ENCODE results near the gene BCKDK.

Gene BCKDK

DNA sequence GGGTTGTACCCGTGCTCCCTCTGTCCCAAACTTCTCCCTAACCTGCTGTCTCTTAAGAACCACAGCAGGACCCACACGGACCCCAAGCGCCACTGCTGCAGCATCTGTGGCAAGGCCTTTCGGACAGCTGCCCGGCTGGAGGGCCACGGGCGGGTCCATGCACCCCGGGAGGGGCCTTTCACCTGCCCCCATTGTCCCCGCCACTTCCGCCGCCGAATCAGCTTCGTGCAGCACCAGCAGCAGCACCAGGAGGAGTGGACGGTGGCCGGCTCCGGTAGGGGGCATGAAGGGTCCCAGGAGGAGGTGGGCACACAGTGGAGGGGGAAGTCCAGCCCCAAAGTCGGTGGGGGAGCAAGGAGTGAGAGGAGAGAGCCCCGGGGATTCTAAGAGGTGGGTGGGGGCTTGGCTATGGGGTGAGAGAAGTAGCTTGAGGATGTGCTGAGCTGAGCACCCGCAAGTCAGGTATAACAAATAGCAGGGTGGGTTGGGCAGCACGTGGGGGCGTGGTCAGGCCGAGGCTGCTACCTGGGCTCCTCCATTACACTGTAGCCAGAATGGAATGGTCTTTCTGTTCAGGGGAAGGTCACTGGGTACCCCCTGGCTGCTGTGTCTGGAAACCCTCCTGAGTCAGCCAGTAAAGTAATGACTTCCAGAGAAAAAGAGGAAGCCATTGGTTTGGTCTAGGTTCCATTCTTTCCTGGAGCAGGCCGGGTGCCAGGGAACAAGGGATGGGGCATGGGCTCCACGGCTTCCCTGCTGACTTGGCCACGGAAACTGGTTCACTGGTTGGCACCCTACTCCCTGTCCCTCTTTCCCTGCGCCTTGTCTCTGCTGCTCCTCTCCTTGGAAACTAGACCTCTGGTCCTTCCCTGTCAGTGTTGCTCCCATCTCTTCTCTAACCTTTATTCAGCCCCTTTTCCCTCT is 26.5 kb upstream of the BCKDK start:
- peaks cover 62% of the 10 kb centered on the region for H3K36me3 ChIP-seq (ENCODE audit: insufficient read depth, low read length)
- H3K27me3 ChIP-seq (ENCODE audit: control insufficient read depth, insufficient read depth, low read length) = no peaks in the 10 kb centered on the region
- no peak overlapping the region for H3K4me2 ChIP-seq (ENCODE audit: low read length)
- H3K9me3 ChIP-seq (replicated peaks; ENCODE audit: low read length) = no peaks in the 10 kb centered on the region
- no peak overlapping the region for H3K9ac ChIP-seq (ENCODE audit: low read depth, low read length)
- no peak overlapping the region for H3K4me3 ChIP-seq (ENCODE audit: low read length)
- H3K4me1 ChIP-seq (ENCODE audit: control insufficient read depth, insufficient read depth, low read length) = peaks cover 17% of the 10 kb centered on the region

DNA sequence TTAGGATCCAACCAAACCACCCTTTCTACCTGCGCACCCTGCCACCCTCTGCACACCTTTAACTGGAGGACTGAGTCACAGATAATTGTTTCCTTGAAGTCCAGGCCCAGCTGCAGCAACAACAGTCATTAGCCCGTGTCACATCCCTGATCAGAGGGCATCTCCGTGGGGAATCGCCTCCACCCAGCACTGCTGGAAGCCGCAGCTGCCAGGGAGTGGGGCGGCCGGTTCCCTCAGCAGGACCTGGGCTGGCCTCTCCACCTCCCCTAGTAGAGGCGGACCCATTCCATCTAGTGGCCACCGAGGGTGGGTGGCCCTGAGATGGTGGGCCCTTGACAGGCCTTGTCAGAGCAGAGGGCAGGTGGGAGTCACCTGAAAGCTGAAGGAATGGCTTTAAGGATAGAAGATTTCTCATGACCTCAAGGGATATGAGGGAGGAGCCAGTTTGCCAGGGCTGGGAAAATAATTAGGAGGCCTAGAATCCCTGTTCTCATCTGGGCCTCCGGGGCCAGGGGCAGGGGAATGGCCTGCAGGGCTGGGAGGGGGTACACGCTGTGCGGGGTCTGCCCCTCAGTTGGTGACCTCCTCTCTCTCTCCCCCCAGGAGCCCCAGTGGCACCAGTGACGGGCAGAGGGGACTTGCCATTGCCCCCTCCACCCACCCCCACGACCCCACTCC is 25.7 kb upstream of the BCKDK start:
- no peak overlapping the region for H3K4me2 ChIP-seq (ENCODE audit: low read length)
- H3K4me3 ChIP-seq (ENCODE audit: low read length) = no peak overlapping the region
- H3K36me3 ChIP-seq (ENCODE audit: insufficient read depth, low read length) = peaks cover 60% of the 10 kb centered on the region
- H3K27me3 ChIP-seq (ENCODE audit: control insufficient read depth, insufficient read depth, low read length) = no peaks in the 10 kb centered on the region
- H3K9me3 ChIP-seq (replicated peaks; ENCODE audit: low read length) = no peaks in the 10 kb centered on the region
- H3K9ac ChIP-seq (ENCODE audit: low read depth, low read length) = no peak overlapping the region
- H3K4me1 ChIP-seq (ENCODE audit: control insufficient read depth, insufficient read depth, low read length) = peaks cover 17% of the 10 kb centered on the region

DNA sequence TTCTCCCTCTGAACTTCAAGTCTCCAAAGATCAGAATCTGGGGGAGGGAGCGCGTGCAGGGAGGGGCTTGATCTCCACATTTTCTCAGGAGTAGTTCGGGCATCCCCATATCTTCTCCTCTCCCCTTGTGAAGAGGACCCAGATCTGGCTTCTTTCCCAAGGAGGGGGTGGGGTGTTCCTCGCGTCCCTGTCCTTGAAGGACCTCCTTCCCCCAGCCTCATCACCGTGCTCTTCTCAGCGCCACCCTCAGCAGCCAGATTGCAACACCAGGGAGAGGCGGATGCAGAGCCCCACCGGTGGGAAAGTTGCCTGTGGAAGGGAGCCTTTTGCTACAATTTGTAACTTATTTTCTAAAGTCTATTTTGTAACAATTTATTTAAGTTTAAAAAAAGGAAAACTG is 25.1 kb upstream of the BCKDK start:
- Histone ChIP-seq H3K4me3 (ENCODE audit: low read length) (no peak overlapping the region), H3K27me3 (ENCODE audit: control insufficient read depth, insufficient read depth, low read length) (no peaks in the 10 kb centered on the region), H3K4me2 (ENCODE audit: low read length) (no peak overlapping the region), H3K4me1 (ENCODE audit: control insufficient read depth, insufficient read depth, low read length) (peaks cover 17% of the 10 kb centered on the region), H3K9ac (ENCODE audit: low read depth, low read length) (no peak overlapping the region), H3K9me3 (replicated peaks; ENCODE audit: low read length) (no peaks in the 10 kb centered on the region), H3K36me3 (ENCODE audit: insufficient read depth, low read length) (peaks cover 58% of the 10 kb centered on the region)

DNA sequence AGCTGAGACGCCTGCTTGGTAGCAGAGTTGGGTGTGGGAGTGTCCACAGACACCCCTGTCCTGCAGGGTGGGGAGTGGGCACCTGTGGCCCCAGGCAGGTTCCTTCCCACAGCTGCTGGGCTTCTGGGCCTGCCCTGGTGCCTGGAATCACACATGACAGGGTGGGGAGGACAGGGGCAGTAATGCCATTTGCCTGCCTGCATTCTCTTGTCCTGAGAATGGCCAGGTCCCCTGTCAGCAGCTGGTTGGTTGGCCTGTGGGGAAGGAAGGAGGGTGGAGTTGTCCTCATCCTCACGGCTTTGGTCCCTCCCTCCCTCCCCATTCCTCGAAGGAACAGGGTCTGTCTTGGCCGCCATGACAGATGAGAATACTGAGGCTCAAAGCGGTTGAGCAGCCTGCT is 24.6 kb upstream of the BCKDK start:
- H3K36me3 ChIP-seq (ENCODE audit: insufficient read depth, low read length) = peaks cover 56% of the 10 kb centered on the region
- H3K4me2 ChIP-seq (ENCODE audit: low read length) = no peak overlapping the region
- H3K9me3 ChIP-seq (replicated peaks; ENCODE audit: low read length) = no peaks in the 10 kb centered on the region
- H3K4me1 ChIP-seq (ENCODE audit: control insufficient read depth, insufficient read depth, low read length) = peaks cover 17% of the 10 kb centered on the region
- H3K9ac ChIP-seq (ENCODE audit: low read depth, low read length) = no peak overlapping the region
- no peak overlapping the region for H3K4me3 ChIP-seq (ENCODE audit: low read length)
- H3K27me3 ChIP-seq (ENCODE audit: control insufficient read depth, insufficient read depth, low read length) = no peaks in the 10 kb centered on the region

DNA sequence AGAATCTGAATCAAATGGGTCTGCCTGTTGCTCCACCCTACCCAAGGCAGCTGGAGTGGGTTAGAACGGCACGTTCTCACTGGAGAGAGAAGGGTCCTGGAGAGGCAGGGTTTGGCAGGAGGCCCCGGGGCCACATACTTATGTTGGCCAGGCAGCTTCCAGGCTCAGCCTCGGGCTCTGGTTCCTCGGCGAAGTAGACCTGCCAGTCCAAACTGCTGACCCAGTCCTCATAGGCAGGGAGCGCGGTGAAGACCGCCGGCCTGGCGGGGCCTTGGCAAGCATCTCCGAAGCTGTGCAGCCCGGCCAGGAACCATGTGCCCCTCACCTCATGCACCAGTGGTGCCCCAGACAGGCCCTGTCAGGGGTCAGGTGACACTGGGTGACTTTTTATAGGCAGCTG is 24.2 kb upstream of the BCKDK start:
- Histone ChIP-seq H3K4me2 (ENCODE audit: low read length) (no peak overlapping the region), H3K4me3 (ENCODE audit: low read length) (no peak overlapping the region), H3K9me3 (replicated peaks; ENCODE audit: low read length) (no peaks in the 10 kb centered on the region), H3K27me3 (ENCODE audit: control insufficient read depth, insufficient read depth, low read length) (no peaks in the 10 kb centered on the region), H3K36me3 (ENCODE audit: insufficient read depth, low read length) (peaks cover 56% of the 10 kb centered on the region), H3K9ac (ENCODE audit: low read depth, low read length) (no peak overlapping the region), H3K4me1 (ENCODE audit: control insufficient read depth, insufficient read depth, low read length) (peaks cover 17% of the 10 kb centered on the region)

DNA sequence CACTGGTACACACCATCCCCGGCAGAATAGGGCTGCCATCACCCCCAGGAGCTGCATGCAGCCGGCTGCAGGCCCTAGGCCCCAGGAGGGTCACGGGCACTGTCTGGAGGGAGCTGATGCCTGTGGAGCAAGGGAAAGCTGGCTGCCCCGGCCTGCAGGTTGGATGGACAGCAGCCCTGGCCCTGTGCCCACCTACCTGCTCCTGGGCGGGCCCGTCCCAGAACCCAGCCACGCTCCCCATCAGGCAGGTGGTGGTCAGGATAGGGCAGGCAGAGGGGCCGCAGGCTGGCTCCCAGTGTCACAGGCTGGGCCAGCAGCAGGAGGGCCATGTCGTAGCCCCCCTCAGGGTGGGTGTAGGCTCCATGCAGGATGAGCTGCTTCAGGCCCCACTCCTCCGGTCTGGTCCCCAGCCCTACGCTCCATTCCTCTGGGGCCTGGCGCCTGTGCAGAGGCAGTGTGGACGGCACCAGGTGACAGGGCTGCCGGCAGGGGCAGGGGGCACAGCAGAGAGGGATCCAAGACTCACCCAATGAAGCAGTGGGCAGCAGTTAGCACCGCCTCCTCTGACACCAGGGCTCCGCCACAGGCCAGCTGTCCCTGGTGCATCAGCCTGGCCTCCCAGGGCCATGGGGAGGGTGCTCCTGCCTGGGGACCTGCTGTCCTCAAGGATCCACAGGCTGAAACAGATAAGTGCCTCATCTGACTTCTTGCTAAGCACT is 23.4 kb upstream of the BCKDK start:
- H3K36me3 ChIP-seq (ENCODE audit: insufficient read depth, low read length) = peaks cover 56% of the 10 kb centered on the region
- no peak overlapping the region for H3K9ac ChIP-seq (ENCODE audit: low read depth, low read length)
- no peak overlapping the region for H3K4me2 ChIP-seq (ENCODE audit: low read length)
- H3K27me3 ChIP-seq (ENCODE audit: control insufficient read depth, insufficient read depth, low read length) = no peaks in the 10 kb centered on the region
- H3K9me3 ChIP-seq (replicated peaks; ENCODE audit: low read length) = no peaks in the 10 kb centered on the region
- H3K4me3 ChIP-seq (ENCODE audit: low read length) = no peak overlapping the region
- H3K4me1 ChIP-seq (ENCODE audit: control insufficient read depth, insufficient read depth, low read length) = peaks cover 17% of the 10 kb centered on the region

DNA sequence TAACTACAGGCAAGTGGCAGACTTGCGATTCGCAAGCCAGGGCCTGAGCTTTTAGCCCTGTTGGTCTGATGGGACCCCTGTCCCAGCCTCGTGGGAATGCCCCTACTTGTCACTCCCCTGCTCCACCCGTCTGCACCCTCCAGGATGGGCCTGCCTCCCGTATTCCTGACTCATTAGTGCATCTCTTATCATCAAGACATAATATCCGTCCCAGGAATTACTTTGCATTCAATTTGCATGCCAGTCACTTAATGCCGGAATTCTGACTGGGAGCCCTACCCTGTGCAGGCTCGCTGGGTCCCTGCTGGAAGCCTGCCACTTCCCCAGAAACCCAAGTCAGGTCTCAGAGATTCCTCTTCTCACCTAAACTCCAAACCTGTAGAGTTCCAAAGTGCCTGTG is 22.8 kb upstream of the BCKDK start:
- Histone ChIP-seq H3K36me3 (ENCODE audit: insufficient read depth, low read length) (peaks cover 53% of the 10 kb centered on the region), H3K4me3 (ENCODE audit: low read length) (no peak overlapping the region), H3K4me2 (ENCODE audit: low read length) (peak overlapping the region; percentile 17), H3K4me1 (ENCODE audit: control insufficient read depth, insufficient read depth, low read length) (peaks cover 17% of the 10 kb centered on the region), H3K9me3 (replicated peaks; ENCODE audit: low read length) (no peaks in the 10 kb centered on the region), H3K27me3 (ENCODE audit: control insufficient read depth, insufficient read depth, low read length) (no peaks in the 10 kb centered on the region), H3K9ac (ENCODE audit: low read depth, low read length) (no peak overlapping the region)

DNA sequence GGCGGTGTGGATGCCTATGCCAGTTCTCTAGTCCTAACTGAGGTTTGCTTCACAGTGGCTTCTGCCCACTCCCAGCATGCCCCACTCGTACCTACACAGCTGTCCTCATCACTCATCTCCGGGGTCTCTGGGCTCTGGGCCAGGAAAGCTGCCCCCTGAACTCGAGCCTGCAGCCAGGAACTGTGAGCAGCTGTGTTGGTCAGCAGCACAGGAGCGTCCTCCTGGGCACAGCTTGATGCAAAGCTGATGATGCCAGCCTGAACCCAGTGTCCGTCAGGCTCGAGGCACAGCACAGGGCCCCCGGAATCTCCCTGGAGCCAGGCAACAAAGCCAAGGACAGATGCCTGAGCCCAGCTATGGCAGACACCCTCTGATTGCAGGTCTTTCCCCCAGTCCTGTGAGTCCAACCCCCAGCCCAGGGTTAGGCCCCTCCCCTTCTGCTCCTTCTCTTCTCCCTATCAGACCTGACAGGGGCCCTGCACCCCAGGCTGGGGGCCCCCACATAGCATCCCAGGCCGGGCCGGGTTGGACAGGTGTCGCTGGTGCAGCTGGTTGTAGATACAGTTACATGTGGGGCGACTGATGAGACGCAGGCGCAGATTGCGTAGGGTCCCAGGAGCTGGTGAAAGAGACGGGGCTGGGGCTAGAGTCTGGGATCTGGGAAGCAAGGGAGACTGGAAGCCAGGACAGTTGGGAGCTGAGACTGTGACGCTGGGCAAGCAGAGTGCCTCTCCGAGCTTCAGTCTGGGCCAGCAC is 22.1 kb upstream of the BCKDK start:
- peaks cover 53% of the 10 kb centered on the region for H3K36me3 ChIP-seq (ENCODE audit: insufficient read depth, low read length)
- peak overlapping the region; percentile 17 for H3K4me2 ChIP-seq (ENCODE audit: low read length)
- H3K4me1 ChIP-seq (ENCODE audit: control insufficient read depth, insufficient read depth, low read length) = peaks cover 22% of the 10 kb centered on the region
- H3K4me3 ChIP-seq (ENCODE audit: low read length) = no peak overlapping the region
- H3K9me3 ChIP-seq (replicated peaks; ENCODE audit: low read length) = no peaks in the 10 kb centered on the region
- H3K9ac ChIP-seq (ENCODE audit: low read depth, low read length) = no peak overlapping the region
- no peaks in the 10 kb centered on the region for H3K27me3 ChIP-seq (ENCODE audit: control insufficient read depth, insufficient read depth, low read length)

DNA sequence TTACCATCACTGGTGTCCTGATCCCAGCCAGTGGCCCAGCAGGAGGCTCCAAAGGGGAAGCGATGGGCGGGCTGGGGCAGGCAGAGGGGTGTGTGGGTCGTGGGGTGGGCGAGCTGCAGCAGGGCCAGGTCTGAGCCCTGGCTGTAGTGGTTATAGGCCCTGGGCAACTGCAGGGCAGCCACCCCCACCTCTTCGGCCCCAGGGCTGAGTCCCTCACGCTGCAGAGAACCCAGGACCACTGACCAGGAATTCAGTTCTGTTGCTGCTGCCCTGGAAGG is 21.6 kb upstream of the BCKDK start:
- Histone ChIP-seq H3K4me3 (ENCODE audit: low read length) (no peak overlapping the region), H3K9me3 (replicated peaks; ENCODE audit: low read length) (no peaks in the 10 kb centered on the region), H3K36me3 (ENCODE audit: insufficient read depth, low read length) (peaks cover 52% of the 10 kb centered on the region), H3K9ac (ENCODE audit: low read depth, low read length) (no peak overlapping the region), H3K27me3 (ENCODE audit: control insufficient read depth, insufficient read depth, low read length) (no peaks in the 10 kb centered on the region), H3K4me1 (ENCODE audit: control insufficient read depth, insufficient read depth, low read length) (peaks cover 22% of the 10 kb centered on the region), H3K4me2 (ENCODE audit: low read length) (no peak overlapping the region)

DNA sequence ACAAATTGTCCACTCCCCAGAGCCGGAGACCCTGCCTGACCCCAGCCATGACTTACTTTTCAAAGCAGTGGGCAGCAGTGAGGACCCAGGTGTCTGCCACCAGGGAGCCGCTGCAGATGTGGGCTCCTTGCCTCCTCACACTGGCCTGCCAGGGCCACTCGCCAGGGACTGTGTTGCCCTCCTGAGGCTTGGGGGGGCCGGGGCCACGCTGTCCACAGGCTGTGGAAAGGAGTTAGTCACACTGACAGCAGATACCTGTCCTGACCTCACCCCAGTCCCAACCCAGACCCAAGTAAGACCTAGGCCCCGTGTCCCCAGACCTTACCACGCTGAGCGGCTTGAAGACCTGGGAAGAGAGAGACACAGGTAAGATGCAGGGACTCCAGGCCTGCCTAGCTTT is 20.7 kb upstream of the BCKDK start:
- Histone ChIP-seq H3K4me3 (ENCODE audit: low read length) (no peak overlapping the region), H3K9ac (ENCODE audit: low read depth, low read length) (no peak overlapping the region), H3K27me3 (ENCODE audit: control insufficient read depth, insufficient read depth, low read length) (no peaks in the 10 kb centered on the region), H3K9me3 (replicated peaks; ENCODE audit: low read length) (no peaks in the 10 kb centered on the region), H3K36me3 (ENCODE audit: insufficient read depth, low read length) (peaks cover 51% of the 10 kb centered on the region), H3K4me2 (ENCODE audit: low read length) (no peak overlapping the region), H3K4me1 (ENCODE audit: control insufficient read depth, insufficient read depth, low read length) (peaks cover 21% of the 10 kb centered on the region)

DNA sequence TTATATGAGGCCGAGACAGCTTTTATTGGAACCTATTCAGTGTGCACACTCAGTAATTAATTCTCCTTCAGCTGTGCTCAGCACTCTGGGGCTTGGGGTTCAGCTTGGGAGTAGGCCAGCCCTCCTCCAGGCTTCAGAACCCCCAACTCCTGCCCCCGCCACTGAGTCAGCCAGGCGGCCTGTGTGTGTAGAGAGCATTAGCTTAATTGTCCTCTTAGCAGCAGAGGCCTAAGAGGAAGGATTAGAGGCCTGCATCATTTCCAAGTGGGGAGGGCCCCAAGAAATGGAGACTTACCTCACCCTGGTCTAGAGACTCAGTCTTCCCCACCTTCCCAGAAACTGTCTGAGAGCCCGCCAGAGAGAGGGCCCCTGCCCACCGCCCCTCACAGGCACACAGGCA is 20.2 kb upstream of the BCKDK start:
- no peaks in the 10 kb centered on the region for H3K9me3 ChIP-seq (replicated peaks; ENCODE audit: low read length)

More for the DNA sequence above, 20.2 kb upstream of the BCKDK start:
- no peaks in the 10 kb centered on the region for H3K27me3 ChIP-seq (ENCODE audit: control insufficient read depth, insufficient read depth, low read length)
- H3K4me3 ChIP-seq (ENCODE audit: low read length) = no peak overlapping the region
- H3K4me2 ChIP-seq (ENCODE audit: low read length) = no peak overlapping the region
- peaks cover 52% of the 10 kb centered on the region for H3K36me3 ChIP-seq (ENCODE audit: insufficient read depth, low read length)
- peaks cover 25% of the 10 kb centered on the region for H3K4me1 ChIP-seq (ENCODE audit: control insufficient read depth, insufficient read depth, low read length)
- H3K9ac ChIP-seq (ENCODE audit: low read depth, low read length) = no peak overlapping the region

All from skeletal muscle satellite cell (primary cell).